Stimulated activated naive CD4-positive, alpha-beta T cell (primary cell): ENCODE results near the gene MAN2A1.
"Not testable (repeated sequence)": the region's sequence is repeated elsewhere in the genome, so short reads cannot be mapped to it uniquely, and the experiment has no call there.

Experiments used
- DNase-seq, 6 experiments: peaks; one replicate each; lab custom pipeline; 2025; lab: John Stamatoyannopoulos, UW

The MAN2A1 gene

DNA sequence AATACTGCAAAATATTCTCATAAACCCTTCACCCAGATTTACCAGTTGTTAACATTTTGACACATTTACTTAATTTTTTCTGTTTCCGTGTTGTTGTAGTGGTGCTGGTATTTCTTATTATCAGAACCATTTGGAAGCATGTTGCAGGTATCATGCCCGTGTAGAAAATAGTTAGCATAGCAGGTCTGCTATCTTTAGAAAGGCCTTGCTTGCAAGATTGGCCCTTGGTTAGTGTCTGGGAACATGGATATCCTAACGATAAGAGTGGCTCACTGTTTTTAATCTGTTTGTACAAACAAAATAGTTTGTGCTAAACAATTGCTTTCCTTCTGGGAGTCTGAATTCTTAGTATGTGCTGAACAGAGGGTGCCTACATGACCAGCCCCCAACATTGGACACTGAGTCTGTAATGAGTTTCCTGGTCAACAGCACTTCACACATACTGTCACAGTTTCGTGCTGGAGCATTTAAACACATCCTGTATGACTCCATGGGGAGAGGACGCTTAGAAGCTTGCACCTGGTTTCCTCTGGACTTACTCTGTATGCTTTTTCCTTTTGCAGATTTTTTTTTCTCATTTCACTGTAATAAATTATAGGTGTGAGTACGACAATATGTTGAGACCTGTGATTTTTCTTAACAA lies 66.9 kb downstream of the MAN2A1 start:
- no peak for DNase-seq

DNA sequence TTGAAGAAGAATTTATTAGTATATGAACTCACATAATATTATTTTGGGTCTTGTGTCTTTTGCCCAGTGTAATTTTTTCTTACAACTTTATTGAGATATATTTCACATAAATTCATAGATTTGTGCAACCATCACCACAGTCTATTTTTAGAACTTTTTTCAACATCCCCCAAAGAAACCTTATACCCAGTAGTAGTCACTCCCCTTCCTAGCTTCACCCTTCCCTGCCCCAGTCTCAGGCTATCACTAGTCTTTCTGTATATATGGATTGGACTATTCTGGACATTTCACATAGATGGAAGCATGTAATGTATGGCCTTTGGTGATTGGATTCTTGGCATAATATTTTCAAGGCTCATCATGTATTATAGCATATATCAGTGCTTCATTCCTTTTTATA lies 67.8 kb downstream of the MAN2A1 start:
- DNase-seq = no peak

GRCh38 chr5:109759306-109759705 lies 69.6 kb downstream of the MAN2A1 start:
- no peak for DNase-seq

GRCh38 chr5:109760130-109760529 lies 70.4 kb downstream of the MAN2A1 start:
- DNase-seq = not testable (repeated sequence)

- DNase-seq = no peak
These were observed 73.1 kb downstream of the MAN2A1 start for GRCh38 chr5:109762821-109763220.

DNA sequence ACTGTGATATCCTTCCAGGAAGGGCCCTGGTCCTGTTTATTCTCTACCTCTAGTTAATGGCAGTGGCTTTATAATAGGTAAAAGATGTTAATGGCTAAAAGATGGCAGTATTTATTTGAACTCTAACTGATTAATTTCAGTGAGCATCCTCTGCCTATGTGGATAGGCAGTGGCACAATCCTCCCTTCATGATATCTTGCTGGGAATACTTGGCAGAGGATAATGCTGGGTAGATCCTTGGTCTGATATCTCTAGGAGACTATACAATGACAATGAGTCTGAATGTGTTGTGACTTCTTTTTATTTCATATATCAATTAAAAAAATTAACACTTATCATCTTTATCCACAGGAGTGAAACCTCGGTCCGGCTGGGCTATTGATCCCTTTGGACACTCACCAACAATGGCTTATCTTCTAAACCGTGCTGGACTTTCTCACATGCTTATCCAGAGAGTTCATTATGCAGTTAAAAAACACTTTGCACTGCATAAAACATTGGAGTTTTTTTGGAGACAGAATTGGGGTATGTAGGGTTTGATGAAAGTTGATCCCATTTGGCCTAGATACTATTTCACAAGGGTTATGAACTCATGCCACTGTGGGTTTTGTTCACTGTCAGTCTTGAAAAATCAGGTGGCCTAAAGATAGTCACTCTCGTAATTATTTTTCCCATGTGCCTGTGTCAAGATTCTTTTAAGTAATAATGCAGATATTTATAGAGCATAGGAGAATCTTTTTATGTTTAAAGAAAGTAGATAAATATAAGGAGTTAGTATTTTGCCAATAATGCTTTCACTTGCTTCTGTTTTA lies 77.7 kb downstream of the MAN2A1 start:
- DNase-seq = no peak

DNA sequence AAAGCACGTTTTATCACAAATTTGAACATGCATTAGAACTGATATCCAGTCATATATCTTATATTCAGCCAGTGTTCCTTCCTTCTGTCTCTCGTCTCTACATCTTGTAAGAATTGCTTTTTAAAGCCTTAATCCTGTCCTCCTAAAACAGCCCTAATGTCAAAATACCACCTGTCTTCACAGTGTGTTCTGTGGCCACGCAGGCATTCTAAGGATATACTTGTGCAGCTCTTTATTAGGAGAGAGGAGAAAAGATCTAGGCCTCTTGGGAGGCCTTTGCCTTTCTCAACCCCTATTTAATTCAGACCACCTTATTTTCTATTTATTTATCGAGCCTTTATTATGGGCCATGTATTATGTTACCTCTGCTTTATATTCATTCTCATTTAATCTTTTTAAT lies 78.3 kb downstream of the MAN2A1 start:
- no peak for DNase-seq

DNA sequence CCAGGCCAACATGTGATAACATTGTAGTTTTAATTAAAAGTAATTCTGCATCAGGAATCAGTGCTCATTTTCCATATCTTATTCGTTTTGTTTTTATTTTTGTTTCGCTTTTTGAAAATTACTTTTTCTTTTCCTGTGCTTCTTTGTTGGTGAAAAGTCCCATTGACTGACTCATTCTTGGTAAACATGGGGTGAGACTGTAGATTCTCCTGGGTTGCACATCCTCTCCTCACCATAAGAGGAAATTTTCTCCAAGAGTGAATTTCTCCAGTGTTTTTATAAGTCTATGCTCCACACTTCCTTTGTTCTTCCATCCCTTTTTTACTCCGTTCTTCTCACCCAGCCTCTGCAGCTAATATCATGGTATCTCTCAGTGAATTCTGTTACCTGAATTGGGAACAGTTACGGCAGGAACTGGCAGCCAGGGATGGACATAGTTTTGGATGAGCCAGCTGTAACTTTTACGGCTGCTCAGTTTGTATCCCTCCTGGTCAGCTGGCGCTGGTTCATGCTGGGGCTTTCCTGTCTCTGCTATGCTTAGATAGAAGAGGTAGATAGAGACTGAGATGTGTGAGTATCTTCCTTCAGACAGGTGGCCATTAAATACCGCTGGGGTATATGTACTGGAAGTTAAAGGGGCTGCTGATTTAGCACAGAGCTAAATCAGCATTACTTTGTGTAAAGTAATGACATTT lies 80.0 kb downstream of the MAN2A1 start:
- DNase-seq = no peak

- DNase-seq = no peak
These were observed 85.4 kb downstream of the MAN2A1 start for GRCh38 chr5:109775130-109775529.

- DNase-seq = no peak
These were observed 89.5 kb downstream of the MAN2A1 start for GRCh38 chr5:109779036-109779735.

GRCh38 chr5:109784687-109785086 lies 95.0 kb downstream of the MAN2A1 start:
- no peak for DNase-seq

GRCh38 chr5:109786206-109786855 lies 96.6 kb downstream of the MAN2A1 start:
- no peak for DNase-seq

GRCh38 chr5:109788596-109788995 lies 98.9 kb downstream of the MAN2A1 start:
- no peak for DNase-seq

DNA sequence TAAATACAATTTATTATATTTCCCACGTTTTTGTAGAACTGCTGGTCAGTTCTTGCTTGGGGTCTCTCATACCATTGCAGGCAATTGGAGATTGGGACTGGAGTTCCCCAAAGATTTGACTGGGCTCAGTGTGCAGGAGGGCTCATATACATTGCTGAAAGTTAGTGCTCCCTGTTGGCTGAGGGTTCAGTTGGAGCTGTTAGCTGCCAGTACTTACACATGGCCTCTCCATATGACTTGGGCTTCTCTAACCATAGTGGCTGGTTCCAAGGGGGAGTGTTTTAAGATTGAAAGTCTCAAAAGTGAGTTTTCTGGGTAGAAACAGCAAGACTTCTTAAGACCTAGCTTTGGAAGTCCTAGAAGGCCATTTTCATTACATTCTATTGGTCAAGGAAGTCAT lies 102.9 kb downstream of the MAN2A1 start:
- DNase-seq = no peak

- DNase-seq = no peak
These were observed 114.1 kb downstream of the MAN2A1 start for GRCh38 chr5:109803854-109804253.

DNA sequence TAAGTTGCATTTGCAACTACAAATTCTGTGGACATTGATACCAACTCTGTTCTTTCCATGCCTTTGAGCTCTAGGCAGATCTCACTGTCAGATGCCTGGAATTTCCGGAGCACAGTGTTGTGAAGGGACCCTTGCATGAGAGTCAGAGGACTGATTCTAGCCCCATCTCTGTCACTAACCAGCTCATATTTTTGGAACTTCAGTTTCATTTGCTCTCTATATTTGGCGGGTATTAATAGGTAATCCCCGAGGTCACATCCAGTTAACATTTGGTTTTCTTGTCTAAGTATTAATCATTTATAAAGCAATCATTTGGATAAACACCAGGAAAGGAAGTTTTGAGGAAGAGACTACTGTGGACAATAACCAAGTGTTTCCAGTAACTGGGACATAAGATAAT lies 115.7 kb downstream of the MAN2A1 start:
- DNase-seq = no peak

- DNase-seq = no peak
These were observed 116.2 kb downstream of the MAN2A1 start for GRCh38 chr5:109805883-109806282.

GRCh38 chr5:109812698-109813097 lies 123.0 kb downstream of the MAN2A1 start:
- no peak for DNase-seq

- DNase-seq = no peak
These were observed 127.0 kb downstream of the MAN2A1 start for GRCh38 chr5:109816732-109817131.

- DNase-seq = no peak
These were observed 130.2 kb downstream of the MAN2A1 start for GRCh38 chr5:109819878-109820277.

GRCh38 chr5:109823597-109823996 lies 133.9 kb downstream of the MAN2A1 start:
- DNase-seq = no peak

DNA sequence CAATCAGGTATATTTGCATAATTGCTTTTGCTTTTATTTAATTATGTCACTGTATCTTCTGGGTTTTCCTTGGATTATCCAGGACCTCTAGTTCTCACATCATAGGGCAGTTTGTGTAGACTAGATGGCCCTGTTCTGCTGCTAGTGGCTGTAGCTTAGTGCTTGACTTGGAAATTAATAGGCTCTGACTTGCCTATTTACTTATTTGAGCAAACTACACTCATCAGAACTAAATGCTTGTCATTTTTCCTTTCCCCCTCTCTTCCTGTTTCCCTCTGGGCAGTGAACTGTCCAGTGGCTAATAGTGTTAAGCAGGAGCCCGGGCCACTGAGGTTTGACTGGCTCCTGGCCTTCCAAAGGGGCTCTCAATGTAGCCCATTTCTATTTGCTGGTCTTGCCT lies 135.7 kb downstream of the MAN2A1 start:
- DNase-seq = no peak
